HepG2 (cell line): ENCODE measurements around the gene FAM174C. TPM values are rescaled to one million over a fixed set of nuclear protein-coding genes. Genes with fewer than 3 reads are reported as not detected.
A peak's percentile ranks its signal among the peaks of the same experiment; 100 is the strongest.

ENCODE experiments used
- BRD4 ChIP-seq: sonication (generic); formaldehyde crosslinking; IDR thresholded peaks from 2 replicates; pipeline ENCODE4 v1.4.0; 2020; ENCODE audit warnings: missing genetic modification reagents
- CEBPB ChIP-seq: IDR thresholded peaks from 2 replicates; pipeline ENCODE4 v1.6.1; 2011; ENCODE audit warnings: low read depth, low read length, improper control_type of control experiment, borderline replicate concordance
- EP300 ChIP-seq, 3 experiments: sonication (generic) in 1 of 3; formaldehyde crosslinking in 1 of 3; IDR thresholded peaks; 2 replicates each; pipeline versions ENCODE4 v1.5.1 to v1.6.1; 2011 to 2020; ENCODE audit warnings: low read depth in 2 of 3, low read length in 2 of 3, borderline replicate concordance in 1 of 3, improper control_type of control experiment in 1 of 3, mild to moderate bottlenecking in 1 of 3, missing genetic modification reagents in 1 of 3, moderate library complexity in 1 of 3
- FOXJ3 ChIP-seq: sonication (generic); formaldehyde crosslinking; IDR thresholded peaks from 2 replicates; pipeline ENCODE4 v1.4.0; 2020; ENCODE audit warnings: missing genetic modification reagents, mild to moderate bottlenecking, borderline replicate concordance
- FOXM1 ChIP-seq: sonication (generic); formaldehyde crosslinking; IDR thresholded peaks from 2 replicates; pipeline ENCODE4 v1.5.0; 2020; ENCODE audit warnings: missing genetic modification reagents
- KAT7 ChIP-seq: IDR thresholded peaks from 2 replicates; pipeline ENCODE4 v1.6.1; 2018; ENCODE audit warnings: borderline replicate concordance, missing compliant biosample characterization
- NFYB ChIP-seq: sonication (generic); formaldehyde crosslinking; IDR thresholded peaks from 2 replicates; pipeline ENCODE4 v1.4.0; 2020; ENCODE audit warnings: missing genetic modification reagents
- NRL ChIP-seq: sonication (generic); formaldehyde crosslinking; IDR thresholded peaks from 2 replicates; pipeline ENCODE4 v1.5.0; 2020; ENCODE audit warnings: missing genetic modification reagents, mild to moderate bottlenecking, moderate library complexity, borderline replicate concordance
- RFX3 ChIP-seq: IDR thresholded peaks from 2 replicates; pipeline ENCODE4 v1.6.1; 2016; ENCODE audit warnings: missing biosample characterization, missing genetic modification reagents
- SMAD1 ChIP-seq: sonication (generic); formaldehyde crosslinking; IDR thresholded peaks from 2 replicates; pipeline ENCODE4 v1.4.0; 2020; ENCODE audit warnings: missing genetic modification reagents, low read depth, mild to moderate bottlenecking, borderline replicate concordance
- TAF15 ChIP-seq: fragments of 200-400 bp; formaldehyde crosslinking; IDR thresholded peaks from one replicate; pipeline ENCODE4 v1.6.1; 2018; ENCODE audit warnings: mild to moderate bottlenecking, low read depth, low read length; ENCODE audit not compliant: poor library complexity, severe bottlenecking
- TARDBP ChIP-seq: sonication (generic); formaldehyde crosslinking; IDR thresholded peaks from 2 replicates; pipeline ENCODE4 v1.8.0; 2022; ENCODE audit warnings: mild to moderate bottlenecking, missing genetic modification reagents
- TCF7L2 ChIP-seq: IDR thresholded peaks from 2 replicates; pipeline ENCODE4 v1.6.1; 2011; ENCODE audit warnings: mild to moderate bottlenecking, low read depth, low read length, moderate library complexity
- ZNF274 ChIP-seq: sonication (generic); formaldehyde crosslinking; IDR thresholded peaks from 2 replicates; pipeline ENCODE4 v1.5.1; 2020; ENCODE audit warnings: mild to moderate bottlenecking, missing genetic modification reagents
- ZNF558 ChIP-seq: sonication (generic); formaldehyde crosslinking; IDR thresholded peaks from 2 replicates; pipeline ENCODE4 v1.9.0; 2022; ENCODE audit warnings: mild to moderate bottlenecking, missing genetic modification reagents, borderline replicate concordance
- polyA plus RNA-seq, 8 experiments: library from polyadenylated mRNA; depleted of rRNA in 3 of 8; stranded (reverse) in 7 of 8; unstranded in 1 of 8; fragments of >200 nt; fragmentation: Illumina TruSeq in 4 of 8; extraction: Trizol in 4 of 8; gene quantifications; 2 replicates each; pipeline versions ENCODE4 v1.2.1 to v1.2.3, GENCODE V29; 2011 to 2016; ENCODE audit warnings: low read depth in 4 of 8, missing spikeins in 1 of 8, mixed read lengths in 1 of 8; ENCODE audit not compliant: insufficient read depth in 1 of 8
- total RNA-seq, 5 experiments: library from RNA; depleted of rRNA; stranded (reverse); fragments of >200 nt; fragmentation: Illumina TruSeq; extraction: Trizol; gene quantifications; 2 replicates each; pipeline ENCODE4 v1.2.3, GENCODE V29; 2016; ENCODE audit warnings: low read depth in 1 of 5
- TF ChIP-seq, protein P1 (sequence below): sonication (generic); formaldehyde crosslinking; IDR thresholded peaks from 2 replicates; pipeline ENCODE4 v1.8.1; 2023; ENCODE audit warnings: missing genetic modification reagents, mild to moderate bottlenecking, borderline replicate concordance
- TF ChIP-seq, protein P2 (sequence below): sonication (generic); formaldehyde crosslinking; IDR thresholded peaks from 2 replicates; pipeline ENCODE4 v1.8.1; 2022; ENCODE audit warnings: mild to moderate bottlenecking, missing genetic modification reagents
- TF ChIP-seq, protein P3 (sequence below): sonication (generic); formaldehyde crosslinking; conservative IDR thresholded peaks from 2 replicates; pipeline ENCODE4 v1.4.0; 2020; ENCODE audit warnings: missing genetic modification reagents
- TF ChIP-seq, protein P4 (sequence below): sonication (generic); formaldehyde crosslinking; IDR thresholded peaks from 2 replicates; pipeline ENCODE4 v1.5.0; 2020; ENCODE audit warnings: missing genetic modification reagents
- TF ChIP-seq, protein P5 (sequence below): sonication (generic); formaldehyde crosslinking; IDR thresholded peaks from 2 replicates; pipeline ENCODE4 v1.4.0; 2020; ENCODE audit warnings: mild to moderate bottlenecking, missing genetic modification reagents, borderline replicate concordance

The FAM174C gene
- total and polyA plus RNA-seq, 2 of the 13 experiments (the other 11 are each of a cell fraction or from before 2014, with no cell fraction given) = 19.5 to 31.3 TPM

DNA sequence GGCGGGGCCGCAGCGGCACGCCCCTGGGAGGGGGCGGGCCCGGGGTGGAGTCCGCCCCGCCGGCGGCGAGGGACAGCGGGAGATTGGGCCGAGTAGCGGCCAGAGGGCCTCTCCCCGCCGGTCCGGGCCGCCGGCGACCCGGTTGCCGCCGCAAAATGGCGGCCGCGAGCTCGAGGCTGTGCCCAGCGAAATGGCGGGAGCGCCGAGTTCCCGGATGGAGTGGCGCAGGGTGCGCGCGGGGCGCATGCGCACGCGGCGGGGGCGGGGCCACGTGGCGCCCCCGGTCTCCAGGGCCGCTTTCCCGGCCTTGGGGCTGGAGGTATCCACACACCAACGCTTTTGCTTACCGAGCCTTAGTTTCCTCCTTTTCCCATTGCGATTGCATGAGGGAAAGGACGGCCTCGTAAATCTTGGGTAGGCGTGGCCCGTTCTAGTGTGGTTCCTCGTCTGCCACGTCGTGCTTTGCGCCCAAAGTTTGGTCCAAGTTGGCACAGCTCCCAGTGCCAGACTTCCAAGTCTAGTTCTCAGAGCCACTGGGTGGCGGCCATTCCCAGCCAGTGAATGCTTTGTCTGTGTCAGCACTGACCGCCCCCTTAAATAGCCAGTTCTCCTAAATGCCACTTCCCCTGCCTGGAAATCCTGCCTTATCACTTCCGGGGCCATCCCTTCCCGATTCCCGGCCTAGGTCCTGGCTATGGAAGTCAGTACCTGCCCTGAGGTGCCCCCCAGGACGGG is 5.7 kb upstream of the FAM174C start (continued):
- TF ChIP-seq, protein P1, sequence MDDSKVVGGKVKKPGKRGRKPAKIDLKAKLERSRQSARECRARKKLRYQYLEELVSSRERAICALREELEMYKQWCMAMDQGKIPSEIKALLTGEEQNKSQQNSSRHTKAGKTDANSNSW (CRISPR knock-in tag) = peak; percentile 96; the same call in 1 of the 2 replicates
- TF ChIP-seq CEBPB (no peak), TAF15 (no peak), FOXJ3 (no peak), NRL (peak; percentile 49; the same call in 1 of the 2 replicates), KAT7 (CRISPR knock-in tag) (no peak; the same call in 1 of the 2 replicates), RFX3 (no peak), ZNF274 (CRISPR knock-in tag) (0 out of 2 replicates have a peak, but pooled peaks have one; percentile 10), NFYB (CRISPR knock-in tag) (no peak), EP300 (IDR thresholded peaks at IDR 0.05; ENCODE audit: low read depth in 2 of 2, low read length in 2 of 2) (peak in 1 of 2 experiments; percentile 29; a peak in 1 of 4 replicates), EP300 (CRISPR knock-in tag; IDR thresholded peaks at IDR 0.05; ENCODE audit: borderline replicate concordance) (no peak), ZNF558 (CRISPR knock-in tag) (no peak), FOXM1 (no peak), TARDBP (no peak), SMAD1 (no peak), TCF7L2 (no peak), BRD4 (no peak)
- TF ChIP-seq, protein P2, sequence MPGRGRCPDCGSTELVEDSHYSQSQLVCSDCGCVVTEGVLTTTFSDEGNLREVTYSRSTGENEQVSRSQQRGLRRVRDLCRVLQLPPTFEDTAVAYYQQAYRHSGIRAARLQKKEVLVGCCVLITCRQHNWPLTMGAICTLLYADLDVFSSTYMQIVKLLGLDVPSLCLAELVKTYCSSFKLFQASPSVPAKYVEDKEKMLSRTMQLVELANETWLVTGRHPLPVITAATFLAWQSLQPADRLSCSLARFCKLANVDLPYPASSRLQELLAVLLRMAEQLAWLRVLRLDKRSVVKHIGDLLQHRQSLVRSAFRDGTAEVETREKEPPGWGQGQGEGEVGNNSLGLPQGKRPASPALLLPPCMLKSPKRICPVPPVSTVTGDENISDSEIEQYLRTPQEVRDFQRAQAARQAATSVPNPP (CRISPR knock-in tag) = no peak
- TF ChIP-seq, protein P3, sequence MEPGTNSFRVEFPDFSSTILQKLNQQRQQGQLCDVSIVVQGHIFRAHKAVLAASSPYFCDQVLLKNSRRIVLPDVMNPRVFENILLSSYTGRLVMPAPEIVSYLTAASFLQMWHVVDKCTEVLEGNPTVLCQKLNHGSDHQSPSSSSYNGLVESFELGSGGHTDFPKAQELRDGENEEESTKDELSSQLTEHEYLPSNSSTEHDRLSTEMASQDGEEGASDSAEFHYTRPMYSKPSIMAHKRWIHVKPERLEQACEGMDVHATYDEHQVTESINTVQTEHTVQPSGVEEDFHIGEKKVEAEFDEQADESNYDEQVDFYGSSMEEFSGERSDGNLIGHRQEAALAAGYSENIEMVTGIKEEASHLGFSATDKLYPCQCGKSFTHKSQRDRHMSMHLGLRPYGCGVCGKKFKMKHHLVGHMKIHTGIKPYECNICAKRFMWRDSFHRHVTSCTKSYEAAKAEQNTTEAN (CRISPR knock-in tag) = no peak
- TF ChIP-seq, protein P4, sequence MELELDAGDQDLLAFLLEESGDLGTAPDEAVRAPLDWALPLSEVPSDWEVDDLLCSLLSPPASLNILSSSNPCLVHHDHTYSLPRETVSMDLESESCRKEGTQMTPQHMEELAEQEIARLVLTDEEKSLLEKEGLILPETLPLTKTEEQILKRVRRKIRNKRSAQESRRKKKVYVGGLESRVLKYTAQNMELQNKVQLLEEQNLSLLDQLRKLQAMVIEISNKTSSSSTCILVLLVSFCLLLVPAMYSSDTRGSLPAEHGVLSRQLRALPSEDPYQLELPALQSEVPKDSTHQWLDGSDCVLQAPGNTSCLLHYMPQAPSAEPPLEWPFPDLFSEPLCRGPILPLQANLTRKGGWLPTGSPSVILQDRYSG (CRISPR knock-in tag) = no peak
- TF ChIP-seq, protein P5, sequence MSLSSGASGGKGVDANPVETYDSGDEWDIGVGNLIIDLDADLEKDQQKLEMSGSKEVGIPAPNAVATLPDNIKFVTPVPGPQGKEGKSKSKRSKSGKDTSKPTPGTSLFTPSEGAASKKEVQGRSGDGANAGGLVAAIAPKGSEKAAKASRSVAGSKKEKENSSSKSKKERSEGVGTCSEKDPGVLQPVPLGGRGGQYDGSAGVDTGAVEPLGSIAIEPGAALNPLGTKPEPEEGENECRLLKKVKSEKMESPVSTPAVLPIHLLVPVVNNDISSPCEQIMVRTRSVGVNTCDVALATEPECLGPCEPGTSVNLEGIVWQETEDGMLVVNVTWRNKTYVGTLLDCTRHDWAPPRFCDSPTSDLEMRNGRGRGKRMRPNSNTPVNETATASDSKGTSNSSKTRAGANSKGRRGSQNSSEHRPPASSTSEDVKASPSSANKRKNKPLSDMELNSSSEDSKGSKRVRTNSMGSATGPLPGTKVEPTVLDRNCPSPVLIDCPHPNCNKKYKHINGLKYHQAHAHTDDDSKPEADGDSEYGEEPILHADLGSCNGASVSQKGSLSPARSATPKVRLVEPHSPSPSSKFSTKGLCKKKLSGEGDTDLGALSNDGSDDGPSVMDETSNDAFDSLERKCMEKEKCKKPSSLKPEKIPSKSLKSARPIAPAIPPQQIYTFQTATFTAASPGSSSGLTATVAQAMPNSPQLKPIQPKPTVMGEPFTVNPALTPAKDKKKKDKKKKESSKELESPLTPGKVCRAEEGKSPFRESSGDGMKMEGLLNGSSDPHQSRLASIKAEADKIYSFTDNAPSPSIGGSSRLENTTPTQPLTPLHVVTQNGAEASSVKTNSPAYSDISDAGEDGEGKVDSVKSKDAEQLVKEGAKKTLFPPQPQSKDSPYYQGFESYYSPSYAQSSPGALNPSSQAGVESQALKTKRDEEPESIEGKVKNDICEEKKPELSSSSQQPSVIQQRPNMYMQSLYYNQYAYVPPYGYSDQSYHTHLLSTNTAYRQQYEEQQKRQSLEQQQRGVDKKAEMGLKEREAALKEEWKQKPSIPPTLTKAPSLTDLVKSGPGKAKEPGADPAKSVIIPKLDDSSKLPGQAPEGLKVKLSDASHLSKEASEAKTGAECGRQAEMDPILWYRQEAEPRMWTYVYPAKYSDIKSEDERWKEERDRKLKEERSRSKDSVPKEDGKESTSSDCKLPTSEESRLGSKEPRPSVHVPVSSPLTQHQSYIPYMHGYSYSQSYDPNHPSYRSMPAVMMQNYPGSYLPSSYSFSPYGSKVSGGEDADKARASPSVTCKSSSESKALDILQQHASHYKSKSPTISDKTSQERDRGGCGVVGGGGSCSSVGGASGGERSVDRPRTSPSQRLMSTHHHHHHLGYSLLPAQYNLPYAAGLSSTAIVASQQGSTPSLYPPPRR = no peak
